Pancreas (tissue), 10 donors: ENCODE data around the gene CLN6. TPM values are rescaled to one million over a fixed set of nuclear protein-coding genes. Genes with fewer than 3 reads are reported as not detected.

Experiments
- ATAC-seq, 4 donors: fragments of 200-7000 bp; cut with Tn5 transposase; one replicate each; pipeline versions ENCODE4 v1.8.0 to v1.9.1; 2020; ENCODE audit warnings: mild to moderate bottlenecking in 4 of 4, moderate library complexity in 4 of 4
- DNase-seq, 6 donors: peaks; one replicate each; pipeline ENCODE4 v3.0.0-alpha.2; 2020
- FAIRE-seq: peaks from 2 replicates; lab custom pipeline; 2012; peaks lifted over from hg19 to GRCh38; lab: Jason Lieb, UNC
- H3K27ac ChIP-seq, 4 donors: fragments of 200-600 bp; sonication (generic); 1 replicate in 3 of 4; 2 replicates in 1 of 4; pipeline versions ENCODE4 v1.5.0 to v1.8.0; 2020
- H3K27me3 ChIP-seq, 4 donors: fragments of 200-600 bp; one replicate each; pipeline ENCODE4 v1.8.0; 2021
- H3K36me3 ChIP-seq, 3 donors: fragments of 200-600 bp; sonication (generic) in 1 of 3; one replicate each; pipeline versions ENCODE4 v1.5.0 to v1.8.0; 2020 to 2021
- H3K4me1 ChIP-seq, 3 donors: fragments of 200-600 bp; one replicate each; pipeline ENCODE4 v1.8.0; 2021
- H3K4me3 ChIP-seq, 4 donors: fragments of 200-600 bp; sonication (generic) in 2 of 4; one replicate each; pipeline versions ENCODE4 v1.5.0 to v1.8.0; 2020 to 2021
- H3K9me3 ChIP-seq, 4 donors: fragments of 200-600 bp; one replicate each; pipeline ENCODE4 v1.8.0; 2021
- CTCF ChIP-seq, 4 donors: fragments of 200-600 bp; sonication (generic) in 3 of 4; IDR thresholded peaks; one replicate each; pipeline versions ENCODE4 v1.5.0 to v1.8.0; 2021; ENCODE audit warnings: antibody characterized with exemption in 4 of 4
- WGBS, 2 donors: extraction: QIAGEN DNeasy Blood & Tissue Kit; methylation state at CpG; one replicate each; pipeline ENCODE4 v1.1.7; 2013; 5-methylcytosine and 5-hydroxymethylcytosine counted together
- intact Hi-C, 3 donors: fragments of 100-400 bp; cut with DNase I; formaldehyde crosslinking; loops; one replicate each; pipeline versions ENCODE4 v1.11.1 to v1.14.2; 2022
- polyA plus RNA-seq, 2 donors: library from polyadenylated mRNA; stranded (reverse); fragments of 200-250 nt; gene quantifications; one replicate each; pipeline ENCODE4 v1.2.3, GENCODE V29; 2013
- total RNA-seq, 6 donors: library from RNA; stranded (reverse); fragmentation: NEBNext Ultra II Directional in 4 of 6; extraction: Animal tissue kit (Norgen Biotek cat#: 25700) in 4 of 6; gene quantifications; one replicate each; pipeline versions ENCODE4 v1.2.1 to v1.2.4, GENCODE V29; 2021 to 2023
- donor health status: healthy with polysubstance abuse.
- donor health status: DM: no; HTN: no; CAD: no; lungs with moderate emphysema.
- donor health status: DM: no; HTN: no; CAD: no.
- donor health status: control.
- donor health status: control.
- donor health status: Bipolar disorder and iron deficiency.
- donor health status: DM: yes; HTN: yes; CAD: no.
- donor health status: DM: no; HTN: no; CAD: no.
- donor health status: DM: no; HTN: no; CAD: no.
- donor health status: DM: yes; HTN: yes; CAD: no.

CLN6 gene
- total and polyA plus RNA-seq, 8 donors: 10.6 to 23.3 (median 13.6) TPM

DNA sequence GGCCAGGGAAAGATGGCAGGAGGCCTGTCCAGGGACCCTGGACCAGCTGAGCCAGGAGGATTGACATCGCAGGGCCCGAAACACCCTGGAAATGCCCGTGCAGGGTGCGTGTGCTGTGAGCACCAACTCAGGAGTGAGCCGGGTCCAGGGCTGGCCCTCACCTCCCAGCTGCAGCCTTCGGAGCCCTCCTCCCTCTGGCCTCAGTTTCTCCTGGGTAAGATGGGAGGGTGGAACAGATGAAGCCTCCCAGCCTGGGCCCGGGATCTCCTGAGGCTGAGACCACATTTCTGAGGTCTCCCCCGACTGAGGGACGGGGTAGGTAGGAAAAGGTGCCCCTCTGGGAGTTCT is 19.1 kb downstream of the CLN6 start:
- 84 to 86% methylated on average over 9 of the region's 9 CpGs for WGBS, 2 donors
- intact Hi-C loops: no loop called here
- Histone ChIP-seq H3K27me3 (no peaks in the 10 kb centered on the region), H3K4me3 (no peak overlapping the region), H3K9me3 (no peaks in the 10 kb centered on the region), H3K4me1 (peaks cover 5% of the 10 kb centered on the region in 3 donors), H3K27ac (no peak overlapping the region), H3K36me3 (no peaks in the 10 kb centered on the region)
- TF ChIP-seq CTCF (IDR thresholded peaks at IDR 0.05): no peak
- ATAC-seq (no peak), FAIRE-seq (no peak), DNase-seq (peak in 1 of 6 donors; percentile 38)

- H3K4me3 ChIP-seq: no peak overlapping the region
Observed at GRCh38 chr15:68209735-68210408, 19.7 kb downstream of the CLN6 start.

GRCh38 chr15:68209272-68209671 is 20.3 kb downstream of the CLN6 start:
- no peak for FAIRE-seq
- Histone ChIP-seq H3K36me3 (no peaks in the 10 kb centered on the region), H3K9me3 (no peaks in the 10 kb centered on the region), H3K4me3 (no peak overlapping the region), H3K4me1 (peaks cover 7 to 12% (median 7%) of the 10 kb centered on the region in 3 donors), H3K27ac (no peak overlapping the region), H3K27me3 (no peaks in the 10 kb centered on the region)
- WGBS, 2 donors: 82 to 87% methylated on average over 7 of the region's 7 CpGs
- DNase-seq: peak in 1 of 6 donors; percentile 29
- no peak for TF ChIP-seq CTCF (IDR thresholded peaks at IDR 0.05)
- no peak for ATAC-seq
- intact Hi-C loops: no loop called here

More at GRCh38 chr15:68209735-68210408, 19.7 kb downstream of the CLN6 start:
- no peak for TF ChIP-seq CTCF (IDR thresholded peaks at IDR 0.05)
- H3K27me3 ChIP-seq: no peaks in the 10 kb centered on the region
- FAIRE-seq (no peak), DNase-seq (peak in 1 of 6 donors; percentile 47), ATAC-seq (no peak)
- H3K4me1 ChIP-seq: peaks cover 7 to 9% (median 7%) of the 10 kb centered on the region in 3 donors
- no peaks in the 10 kb centered on the region for H3K9me3 ChIP-seq
- intact Hi-C loops: no loop called here
- H3K27ac ChIP-seq: no peak overlapping the region
- H3K36me3 ChIP-seq: no peaks in the 10 kb centered on the region
- WGBS, 2 donors: 82 to 92% methylated on average over 13 of the region's 13 CpGs

DNA sequence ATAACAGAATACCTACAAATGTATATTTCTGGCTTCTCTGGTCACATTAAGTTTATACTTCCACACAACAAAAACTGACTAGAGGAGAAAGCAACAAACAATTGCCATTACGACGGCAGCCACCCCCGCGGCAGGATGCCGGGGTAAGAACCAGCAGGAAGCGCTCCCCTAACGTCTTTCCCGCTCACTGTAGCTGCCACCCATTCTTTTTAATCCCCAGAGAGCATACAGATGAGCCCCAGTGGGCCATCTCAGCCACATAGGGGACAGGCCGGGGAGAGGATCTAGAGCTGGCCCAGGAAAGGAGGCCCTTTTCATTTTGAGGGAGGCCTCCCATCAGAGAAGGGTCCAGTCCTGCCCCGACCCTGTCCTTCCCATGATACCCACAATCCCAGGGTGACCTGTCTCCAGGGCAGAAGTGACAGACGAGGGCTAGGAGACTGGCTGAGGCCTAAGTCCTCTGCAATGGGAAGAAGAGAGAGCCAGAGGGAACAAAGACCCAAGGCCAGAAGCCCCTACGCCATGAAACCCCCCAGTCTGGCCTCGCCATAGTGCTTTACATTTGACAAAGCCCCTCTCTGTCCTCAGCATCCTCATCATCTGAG is 20.8 kb downstream of the CLN6 start:
- no peak for FAIRE-seq
- no peak for ATAC-seq
- intact Hi-C loops: no loop called here
- Histone ChIP-seq H3K27ac (no peak overlapping the region), H3K36me3 (no peaks in the 10 kb centered on the region), H3K9me3 (no peaks in the 10 kb centered on the region), H3K4me1 (peaks cover 7 to 12% (median 7%) of the 10 kb centered on the region in 3 donors), H3K27me3 (no peaks in the 10 kb centered on the region), H3K4me3 (no peak overlapping the region)
- 89 to 92% methylated on average over 13 of the region's 13 CpGs for WGBS, 2 donors
- no peak for TF ChIP-seq CTCF (IDR thresholded peaks at IDR 0.05)
- peak in 1 of 6 donors; percentile 39 for DNase-seq

- Histone ChIP-seq H3K4me3 (no peak overlapping the region), H3K9me3 (no peaks in the 10 kb centered on the region), H3K36me3 (no peaks in the 10 kb centered on the region), H3K27me3 (no peaks in the 10 kb centered on the region), H3K4me1 (peaks cover 7 to 12% (median 7%) of the 10 kb centered on the region in 3 donors), H3K27ac (no peak overlapping the region)
- FAIRE-seq (no peak), ATAC-seq (no peak), DNase-seq (peak in 1 of 6 donors; percentile 35)
- no peak for TF ChIP-seq CTCF (IDR thresholded peaks at IDR 0.05)
- intact Hi-C loops: no loop called here
- 90 to 91% methylated on average over 16 of the region's 16 CpGs for WGBS, 2 donors
Observed at GRCh38 chr15:68208136-68208535, 21.4 kb downstream of the CLN6 start.
